Keratinocyte (primary cell): Measurements from ENCODE around the gene ACADM. TPM values are rescaled to one million over a fixed set of nuclear protein-coding genes. Genes with fewer than 3 reads are reported as not detected.

Experiments used
- DNase-seq: peaks from one replicate; pipeline ENCODE4 v3.0.0-alpha.2; 2011; ENCODE audit warnings: low read depth, missing footprints, low spot score
- FAIRE-seq: peaks from 2 replicates; lab custom pipeline; 2011; peaks lifted over from hg19 to GRCh38; lab: Jason Lieb, UNC
- H2AFZ ChIP-seq: 2 replicates; pipeline ENCODE4 v1.6.0; 2012; ENCODE audit warnings: low read length, control low read depth, inconsistent platforms; ENCODE audit not compliant: control insufficient read depth
- H3K27ac ChIP-seq: 2 replicates; pipeline ENCODE4 v1.5.1; 2011; ENCODE audit warnings: low read length; ENCODE audit not compliant: control insufficient read depth, insufficient read depth
- H3K27me3 ChIP-seq: 3 replicates; pipeline ENCODE4 v1.6.0; 2011; ENCODE audit warnings: low read length; ENCODE audit not compliant: control insufficient read depth, insufficient read depth; ENCODE audit errors: extremely low read depth
- H3K36me3 ChIP-seq, 2 experiments: 2 replicates in 1 of 2; 3 replicates in 1 of 2; pipeline ENCODE4 v1.5.1; 2011; ENCODE audit warnings: low read length in 2 of 2, mild to moderate bottlenecking in 1 of 2; ENCODE audit not compliant: control insufficient read depth in 2 of 2, insufficient read depth in 2 of 2; ENCODE audit errors: extremely low read depth in 1 of 2
- H3K4me1 ChIP-seq: 3 replicates; pipeline ENCODE4 v1.5.1; 2011; ENCODE audit warnings: low read length; ENCODE audit not compliant: control insufficient read depth, insufficient read depth; ENCODE audit errors: extremely low read depth
- H3K4me2 ChIP-seq: 3 replicates; pipeline ENCODE4 v1.6.0; 2011; ENCODE audit warnings: low read depth, low read length; ENCODE audit not compliant: control insufficient read depth, insufficient read depth; ENCODE audit errors: extremely low read depth
- H3K4me3 ChIP-seq, 3 experiments: fragments of 200-600 bp in 1 of 3; sonication (generic) in 1 of 3; 2 replicates in 2 of 3; 3 replicates in 1 of 3; pipeline ENCODE4 v1.5.1; 2011 to 2016; ENCODE audit warnings: low read length in 3 of 3, mild to moderate bottlenecking in 3 of 3, control low read depth in 2 of 3, inconsistent platforms in 1 of 3, low read depth in 1 of 3, mixed read lengths in 1 of 3, mixed run types in 1 of 3, moderate library complexity in 1 of 3; ENCODE audit not compliant: control insufficient read depth in 2 of 3, insufficient read depth in 2 of 3; ENCODE audit errors: extremely low read depth in 1 of 3
- H3K79me2 ChIP-seq: 2 replicates; pipeline ENCODE4 v1.6.0; 2012; ENCODE audit warnings: low read length; ENCODE audit not compliant: control insufficient read depth, insufficient read depth
- H3K9ac ChIP-seq: 3 replicates; pipeline ENCODE4 v1.6.0; 2011; ENCODE audit warnings: low read length; ENCODE audit not compliant: control insufficient read depth, insufficient read depth; ENCODE audit errors: extremely low read depth
- H3K9me1 ChIP-seq: 3 replicates; pipeline ENCODE4 v1.6.0; 2011; ENCODE audit warnings: low read length; ENCODE audit not compliant: control insufficient read depth, insufficient read depth; ENCODE audit errors: extremely low read depth
- H3K9me3 ChIP-seq: 2 replicates; pipeline ENCODE4 v1.5.1; 2012; ENCODE audit warnings: low read depth, low read length; ENCODE audit not compliant: control insufficient read depth
- H4K20me1 ChIP-seq: 3 replicates; pipeline ENCODE4 v1.6.0; 2011; ENCODE audit warnings: low read length; ENCODE audit not compliant: control insufficient read depth, insufficient read depth; ENCODE audit errors: extremely low read depth
- EZH2 ChIP-seq: IDR thresholded peaks from one replicate; pipeline ENCODE4 v1.6.1; 2012; ENCODE audit warnings: inconsistent platforms, mild to moderate bottlenecking, low read length, moderate library complexity
- dilution Hi-C: fragments of 300-500 bp; cut with MboI; formaldehyde crosslinking; loops from one replicate; pipeline ENCODE4 v1.7.0; 2020; ENCODE audit warnings: low sequenced_read_pairs; ENCODE audit not compliant: extremely low pct_ligation_motif_present
- polyA plus RNA-seq, 5 experiments: library from polyadenylated mRNA; depleted of rRNA in 3 of 5; stranded (reverse) in 3 of 5; stranded (forward) in 1 of 5; unstranded in 1 of 5; fragments of >200 nt; gene quantifications; 1 replicate in 1 of 5; 2 replicates in 3 of 5; 3 replicates in 1 of 5; pipeline versions ENCODE4 v1.2.1 to v1.2.3, GENCODE V29; 2011 to 2012; ENCODE audit warnings: missing spikeins in 2 of 5, low read depth in 1 of 5, low replicate concordance in 1 of 5
- TF ChIP-seq, protein P1 (sequence below), 3 experiments: IDR thresholded peaks in 1 of 3; conservative IDR thresholded peaks in 1 of 3; optimal IDR thresholded peaks in 1 of 3; 2 replicates in 2 of 3; 3 replicates in 1 of 3; pipeline versions ENCODE3 to v1.5.1; 2011; ENCODE audit warnings: low read length in 3 of 3, mild to moderate bottlenecking in 3 of 3, moderate library complexity in 2 of 3, control low read depth in 1 of 3, inconsistent platforms in 1 of 3; ENCODE audit not compliant: insufficient read depth in 2 of 3; ENCODE audit errors: extremely low read depth in 1 of 3

Gene ACADM
- polyA plus RNA-seq, 1 donor (not counting 4 experiments of a cell fraction or from before 2014, with no cell fraction given), result 52.2 TPM

DNA sequence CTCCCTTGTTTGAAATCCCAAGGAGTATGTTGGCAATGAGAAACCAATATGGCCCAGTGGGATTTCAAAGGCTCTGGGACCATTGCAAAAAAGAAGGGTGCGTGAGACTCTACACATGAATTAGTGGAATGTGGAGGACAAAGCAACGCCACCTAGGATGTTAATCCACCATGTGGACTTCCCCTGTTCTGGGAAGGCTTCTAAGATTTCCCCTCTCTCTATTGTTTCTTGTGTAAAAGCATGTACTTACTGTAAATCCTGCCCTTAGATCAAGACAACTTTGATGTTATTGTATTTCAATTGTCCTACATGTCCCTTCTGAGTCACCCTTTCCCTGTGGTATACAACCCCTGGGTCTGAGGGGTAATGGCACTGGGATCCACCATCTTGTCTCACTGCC lies 4.7 kb upstream of the ACADM start:
- TF ChIP-seq, protein P1, sequence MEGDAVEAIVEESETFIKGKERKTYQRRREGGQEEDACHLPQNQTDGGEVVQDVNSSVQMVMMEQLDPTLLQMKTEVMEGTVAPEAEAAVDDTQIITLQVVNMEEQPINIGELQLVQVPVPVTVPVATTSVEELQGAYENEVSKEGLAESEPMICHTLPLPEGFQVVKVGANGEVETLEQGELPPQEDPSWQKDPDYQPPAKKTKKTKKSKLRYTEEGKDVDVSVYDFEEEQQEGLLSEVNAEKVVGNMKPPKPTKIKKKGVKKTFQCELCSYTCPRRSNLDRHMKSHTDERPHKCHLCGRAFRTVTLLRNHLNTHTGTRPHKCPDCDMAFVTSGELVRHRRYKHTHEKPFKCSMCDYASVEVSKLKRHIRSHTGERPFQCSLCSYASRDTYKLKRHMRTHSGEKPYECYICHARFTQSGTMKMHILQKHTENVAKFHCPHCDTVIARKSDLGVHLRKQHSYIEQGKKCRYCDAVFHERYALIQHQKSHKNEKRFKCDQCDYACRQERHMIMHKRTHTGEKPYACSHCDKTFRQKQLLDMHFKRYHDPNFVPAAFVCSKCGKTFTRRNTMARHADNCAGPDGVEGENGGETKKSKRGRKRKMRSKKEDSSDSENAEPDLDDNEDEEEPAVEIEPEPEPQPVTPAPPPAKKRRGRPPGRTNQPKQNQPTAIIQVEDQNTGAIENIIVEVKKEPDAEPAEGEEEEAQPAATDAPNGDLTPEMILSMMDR (optimal IDR thresholded peaks at IDR 0.05 in 1 of 3, IDR thresholded peaks at IDR 0.05 in 1 of 3, conservative IDR thresholded peaks at IDR 0.05 in 1 of 3; ENCODE audit: extremely low read depth in 1 of 3, insufficient read depth in 2 of 3, low read length in 3 of 3), result no peak
- no peak for TF ChIP-seq EZH2
- H3K27ac ChIP-seq, result no peak overlapping the region
- peaks cover 12% of the 10 kb centered on the region for H3K4me1 ChIP-seq
- no peaks in the 10 kb centered on the region for H3K36me3 ChIP-seq
- H3K79me2 ChIP-seq, result peaks cover 3% of the 10 kb centered on the region
- no peaks in the 10 kb centered on the region for H3K9me3 ChIP-seq
- no peak overlapping the region for H3K4me2 ChIP-seq
- dilution Hi-C loops, result no loop called here
- DNase-seq (no peak), FAIRE-seq (no peak)
- no peak overlapping the region for H3K4me3 ChIP-seq
- no peak overlapping the region for H2AFZ ChIP-seq
- no peaks in the 10 kb centered on the region for H3K27me3 ChIP-seq
- no peaks in the 10 kb centered on the region for H4K20me1 ChIP-seq
- no peak overlapping the region for H3K9ac ChIP-seq
- H3K9me1 ChIP-seq, result no peaks in the 10 kb centered on the region

DNA sequence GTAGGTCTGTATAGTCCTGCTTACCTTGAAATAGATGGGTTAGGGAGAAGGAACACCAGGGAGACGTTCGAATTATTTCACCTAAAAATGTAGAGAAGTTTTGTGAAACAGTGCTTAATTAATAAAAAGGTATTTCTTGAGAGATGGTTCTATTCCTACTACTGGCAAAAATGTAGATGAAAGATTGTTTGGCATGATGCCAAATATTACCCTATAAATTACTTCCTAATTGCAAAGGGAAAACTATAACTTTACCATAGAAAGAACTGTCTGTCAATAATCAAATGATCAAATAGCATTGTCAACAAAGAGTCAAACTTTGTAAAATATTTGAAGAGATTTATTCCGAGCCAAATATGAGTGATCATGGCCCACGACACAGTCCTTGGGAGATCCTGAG lies 4.2 kb upstream of the ACADM start:
- no peak overlapping the region for H3K4me3 ChIP-seq
- H3K4me1 ChIP-seq, result peaks cover 13% of the 10 kb centered on the region
- no peak for FAIRE-seq
- TF ChIP-seq, protein P1 (optimal IDR thresholded peaks at IDR 0.05 in 1 of 3, IDR thresholded peaks at IDR 0.05 in 1 of 3, conservative IDR thresholded peaks at IDR 0.05 in 1 of 3; ENCODE audit: extremely low read depth in 1 of 3, insufficient read depth in 2 of 3, low read length in 3 of 3), result no peak
- TF ChIP-seq EZH2, result no peak
- H3K36me3 ChIP-seq, result no peaks in the 10 kb centered on the region
- H3K9me3 ChIP-seq, result no peaks in the 10 kb centered on the region
- H2AFZ ChIP-seq, result no peak overlapping the region
- H4K20me1 ChIP-seq, result no peaks in the 10 kb centered on the region
- H3K79me2 ChIP-seq, result peaks cover 7% of the 10 kb centered on the region
- dilution Hi-C loops, result no loop called here
- H3K9ac ChIP-seq, result no peak overlapping the region
- no peaks in the 10 kb centered on the region for H3K27me3 ChIP-seq
- no peak overlapping the region for H3K27ac ChIP-seq
- H3K9me1 ChIP-seq, result no peaks in the 10 kb centered on the region
- H3K4me2 ChIP-seq, result no peak overlapping the region
- no peak for DNase-seq
